HepG2 (cell line): ENCODE results near the gene FLVCR1. TPM values are rescaled to one million over a fixed set of nuclear protein-coding genes. Genes with fewer than 3 reads are reported as not detected.
A peak's percentile ranks its signal among the peaks of the same experiment; 100 is the strongest.

ENCODE experiments used
- ATAC-seq: fragments of 200-7000 bp; cut with Tn5 transposase; 3 replicates; pipeline ENCODE4 v1.9.1; 2020; ENCODE audit warnings: mild to moderate bottlenecking, moderate library complexity
- BruUV-seq: library from RNA; stranded (reverse); fragments of 400-500 nt; replicated peaks from 2 replicates; lab custom pipeline; 2021; lab: Mats Ljungman, UMichigan
- CTCF ChIA-PET: fragments of 300-600 bp; formaldehyde crosslinking; extraction: SDS; loops from one replicate; lab custom pipeline; 2021; ENCODE audit warnings: low total read pairs, inconsistent platforms, low intra/inter-chr PET ratio; lab: Yijun Ruan, JAX
- POLR2A ChIA-PET: fragments of 350-600 bp; sonication (Branson Sonifier 250); formaldehyde crosslinking; loops from one replicate; lab custom pipeline; 2020; ENCODE audit warnings: antibody characterized with exemption, inconsistent platforms; lab: Yijun Ruan, JAX
- DNase-seq: peaks from one replicate; pipeline ENCODE4 v3.0.0-alpha.2; 2015; ENCODE audit warnings: low spot score
- FAIRE-seq: peaks from 3 replicates; lab custom pipeline; 2011; peaks lifted over from hg19 to GRCh38; lab: Jason Lieb, UNC
- H2AFZ ChIP-seq: one replicate; pipeline ENCODE4 v1.6.1; 2011; ENCODE audit warnings: low read length, inconsistent platforms
- H3K27ac ChIP-seq: fragments of 300-600 bp; 3 replicates; pipeline ENCODE4 v1.8.0; 2011; ENCODE audit warnings: mixed run types, mild to moderate bottlenecking, mixed read lengths, low read length, inconsistent platforms; ENCODE audit not compliant: insufficient read depth; ENCODE audit errors: extremely low read length
- H3K27me3 ChIP-seq, 2 experiments: fragments of 200-600 bp in 1 of 2; 2 replicates in 1 of 2; 3 replicates in 1 of 2; pipeline versions ENCODE4 v1.6.0 to v1.8.0; 2011; ENCODE audit warnings: low read length in 2 of 2, mild to moderate bottlenecking in 2 of 2, moderate library complexity in 2 of 2, inconsistent platforms in 1 of 2; ENCODE audit not compliant: insufficient read depth in 2 of 2, control insufficient read depth in 1 of 2
- H3K36me3 ChIP-seq, 2 experiments: fragments of 200-600 bp in 1 of 2; replicated peaks in 1 of 2; 2 replicates in 1 of 2; 3 replicates in 1 of 2; pipeline versions ENCODE4 v1.5.1 to v1.8.0; 2011; ENCODE audit warnings: low read length in 2 of 2, inconsistent platforms in 1 of 2; ENCODE audit not compliant: insufficient read depth in 2 of 2, control insufficient read depth in 1 of 2
- H3K4me1 ChIP-seq: 2 replicates; pipeline ENCODE4 v1.5.1; 2012; ENCODE audit warnings: low read length, inconsistent platforms; ENCODE audit not compliant: insufficient read depth
- H3K4me2 ChIP-seq: 2 replicates; pipeline ENCODE4 v1.6.0; 2011; ENCODE audit warnings: low read depth, low read length, inconsistent platforms
- H3K4me3 ChIP-seq, 3 experiments: fragments of 200-600 bp in 1 of 3; sonication (generic), shearing (Covaris generic) in 1 of 3; replicated peaks in 1 of 3; 2 replicates each; pipeline ENCODE4 v1.5.1; 2011 to 2016; ENCODE audit warnings: low read length in 3 of 3, inconsistent platforms in 2 of 3, low read depth in 2 of 3, mild to moderate bottlenecking in 2 of 3, control low read depth in 1 of 3, mixed read lengths in 1 of 3; ENCODE audit not compliant: insufficient read depth in 1 of 3
- H3K79me2 ChIP-seq: one replicate; pipeline ENCODE4 v1.6.1; 2011; ENCODE audit warnings: low read length, inconsistent platforms; ENCODE audit not compliant: insufficient read depth
- H3K9ac ChIP-seq: 2 replicates; pipeline ENCODE4 v1.6.0; 2011; ENCODE audit warnings: mild to moderate bottlenecking, low read depth, low read length, inconsistent platforms; ENCODE audit not compliant: insufficient read depth
- H3K9me3 ChIP-seq: 2 replicates; pipeline ENCODE4 v1.5.1; 2012; ENCODE audit warnings: mild to moderate bottlenecking, low read length
- H4K20me1 ChIP-seq: 2 replicates; pipeline ENCODE4 v1.6.0; 2011; ENCODE audit warnings: inconsistent platforms, mild to moderate bottlenecking, low read length, moderate library complexity; ENCODE audit not compliant: insufficient read depth
- CBX1 ChIP-seq: IDR thresholded peaks from one replicate; pipeline ENCODE4 v1.6.1; 2016; ENCODE audit warnings: antibody characterized with exemption, low read depth
- CENPT ChIP-seq: sonication (generic); formaldehyde crosslinking; IDR thresholded peaks from 2 replicates; pipeline ENCODE4 v1.8.0; 2022; ENCODE audit warnings: low read depth, mild to moderate bottlenecking, moderate library complexity, missing genetic modification reagents
- HDAC2 ChIP-seq: sonication (generic); formaldehyde crosslinking; IDR thresholded peaks from 2 replicates; pipeline ENCODE4 v1.4.0; 2020; ENCODE audit warnings: missing genetic modification reagents
- HOXA9 ChIP-seq: sonication (generic); formaldehyde crosslinking; IDR thresholded peaks from 2 replicates; pipeline ENCODE4 v1.8.1; 2022; ENCODE audit warnings: missing genetic modification reagents, mild to moderate bottlenecking, moderate library complexity, borderline replicate concordance
- POLR2G ChIP-seq: fragments of 200-400 bp; formaldehyde crosslinking; IDR thresholded peaks from 2 replicates; pipeline ENCODE4 v1.6.1; 2018; ENCODE audit warnings: mild to moderate bottlenecking, low read depth, low read length, moderate library complexity
- RBM22 ChIP-seq: fragments of 200-400 bp; formaldehyde crosslinking; optimal IDR thresholded peaks from 2 replicates; pipeline ENCODE3; 2017; ENCODE audit warnings: mild to moderate bottlenecking, low read length, moderate library complexity
- ZEB1 ChIP-seq: IDR thresholded peaks from 2 replicates; pipeline ENCODE4 v1.6.1; 2012; ENCODE audit warnings: mild to moderate bottlenecking, low read depth, inconsistent platforms; ENCODE audit not compliant: insufficient replicate concordance
- ZNF567 ChIP-seq: sonication (generic); formaldehyde crosslinking; IDR thresholded peaks from 2 replicates; pipeline ENCODE4 v1.8.1; 2023; ENCODE audit warnings: mild to moderate bottlenecking, missing genetic modification reagents, borderline replicate concordance
- ZNF775 ChIP-seq: sonication (generic); formaldehyde crosslinking; IDR thresholded peaks from 2 replicates; pipeline ENCODE4 v1.4.0; 2020; ENCODE audit warnings: missing genetic modification reagents, mild to moderate bottlenecking, moderate library complexity, borderline replicate concordance
- WGBS: methylation state at CpG from one replicate; pipeline ENCODE4 v1.1.6; 2017; ENCODE audit warnings: low lambda C conversion rate; 5-methylcytosine and 5-hydroxymethylcytosine counted together
- in situ Hi-C: cut with HindIII; loops from 2 replicates; pipeline ENCODE4 v1.10.0; 2017; ENCODE audit warnings: low pct_unique_long_range_greater_than_20kb; ENCODE audit not compliant: extremely low pct_ligation_motif_present
- intact Hi-C: fragments of 100-400 bp; cut with micrococcal nuclease; formaldehyde crosslinking; loops from one replicate; pipeline ENCODE4 v1.10.0; 2022; ENCODE audit not compliant: unreplicated experiment
- polyA plus RNA-seq, 8 experiments: library from polyadenylated mRNA; depleted of rRNA in 3 of 8; stranded (reverse) in 7 of 8; unstranded in 1 of 8; fragments of >200 nt; fragmentation: Illumina TruSeq in 4 of 8; extraction: Trizol in 4 of 8; gene quantifications; 2 replicates each; pipeline versions ENCODE4 v1.2.1 to v1.2.3, GENCODE V29; 2011 to 2016; ENCODE audit warnings: low read depth in 4 of 8, missing spikeins in 1 of 8, mixed read lengths in 1 of 8; ENCODE audit not compliant: insufficient read depth in 1 of 8
- total RNA-seq, 5 experiments: library from RNA; depleted of rRNA; stranded (reverse); fragments of >200 nt; fragmentation: Illumina TruSeq; extraction: Trizol; gene quantifications; 2 replicates each; pipeline ENCODE4 v1.2.3, GENCODE V29; 2016; ENCODE audit warnings: low read depth in 1 of 5

The FLVCR1 gene
- total and polyA plus RNA-seq, 2 of the 13 experiments (the other 11 are each of a cell fraction or from before 2014, with no cell fraction given): 14.8 to 39.8 TPM

DNA sequence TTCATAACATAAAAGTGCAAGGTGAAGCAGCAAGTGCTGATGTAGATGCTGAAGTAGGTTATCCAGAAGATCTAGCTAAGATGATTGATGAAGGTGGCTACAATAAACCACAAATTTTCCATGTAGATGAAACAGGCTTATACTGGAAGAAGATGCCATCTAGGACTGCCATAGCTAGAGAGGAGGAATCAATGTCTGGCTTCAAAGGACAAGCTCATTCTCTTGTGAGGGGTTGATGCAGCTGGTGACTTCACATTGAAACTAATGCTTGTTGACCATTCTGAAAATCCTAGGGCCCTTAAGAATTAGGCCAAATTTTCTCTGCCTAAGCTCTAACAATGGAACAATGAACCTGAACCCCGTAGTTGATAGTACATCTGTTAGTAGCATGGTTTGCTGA is 34.0 kb downstream of the FLVCR1 start:
- DNase-seq: no peak
- intact Hi-C loops: no loop called here
- H3K9me3 ChIP-seq: no peaks in the 10 kb centered on the region
- CTCF ChIA-PET: no interaction called here
- H3K9ac ChIP-seq: no peak overlapping the region
- TF ChIP-seq HOXA9 (CRISPR knock-in tag) (no peak), ZNF567 (no peak), ZEB1 (no peak), CBX1 (no peak), CENPT (CRISPR knock-in tag) (no peak), ZNF775 (CRISPR knock-in tag) (no peak)
- TF ChIP-seq, all 625 proteins: peak for 0
- Histone ChIP-seq H3K27me3 (no peaks in the 10 kb centered on the region; a peak in 1 of 5 replicates), H3K4me2 (no peak overlapping the region), H3K4me3 (no peak overlapping the region), H2AFZ (no peak overlapping the region), H4K20me1 (no peaks in the 10 kb centered on the region), H3K27ac (no peak overlapping the region), H3K4me1 (no peaks in the 10 kb centered on the region), H3K36me3 (peaks cover 14 to 81% of the 10 kb centered on the region in 2 experiments), H3K79me2 (no peaks in the 10 kb centered on the region)
- no peak for ATAC-seq
- no TSS peak for BruUV-seq
- POLR2A ChIA-PET: no interaction called here
- FAIRE-seq: no peak
- in situ Hi-C loops: no loop called here
- 100% methylated on average over 1 of the region's 1 CpG for WGBS

DNA sequence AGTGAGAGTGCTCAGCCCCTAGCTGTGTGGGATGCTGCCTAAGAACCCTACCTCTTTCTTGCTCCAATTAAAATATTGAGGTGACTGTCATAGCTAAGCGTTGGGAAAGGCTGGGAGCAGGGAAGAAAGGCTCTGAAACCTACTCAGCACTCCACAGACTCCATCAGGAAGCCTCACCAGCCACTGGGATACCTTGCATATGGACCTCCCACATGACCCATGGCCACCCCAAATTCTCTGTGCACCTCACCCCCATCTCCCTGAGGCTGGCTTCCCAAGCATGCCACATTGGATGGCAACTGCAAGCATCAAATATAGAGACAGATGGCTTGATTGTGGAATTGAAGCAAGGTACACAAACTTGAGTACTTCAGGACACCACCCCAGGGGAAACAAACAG is 41.8 kb downstream of the FLVCR1 start:
- POLR2A ChIA-PET: no interaction called here
- CTCF ChIA-PET: no interaction called here
- TF ChIP-seq POLR2G (0 out of 2 replicates have a peak, but pooled peaks have one; percentile 31), HDAC2 (CRISPR knock-in tag) (no peak), RBM22 (peak; percentile 59)
- peaks cover 11% of the 10 kb centered on the region for H3K9me3 ChIP-seq
- DNase-seq (no peak), ATAC-seq (peak; percentile 38), FAIRE-seq (no peak)
- no peak overlapping the region for H3K4me3 ChIP-seq
- 100% methylated on average over 1 of the region's 1 CpG for WGBS
- H3K36me3 ChIP-seq: peaks cover 3 to 20% of the 10 kb centered on the region in 2 experiments; a peak in 4 of 5 replicates
- no peak overlapping the region for H3K27ac ChIP-seq
- H4K20me1 ChIP-seq: no peaks in the 10 kb centered on the region
- intact Hi-C loops (no loop called here), in situ Hi-C loops (no loop called here)
- no peak overlapping the region for H3K4me2 ChIP-seq
- H3K79me2 ChIP-seq: no peaks in the 10 kb centered on the region
- H2AFZ ChIP-seq: no peak overlapping the region
- no TSS peak for BruUV-seq
- H3K27me3 ChIP-seq: no peaks in the 10 kb centered on the region
- no peak overlapping the region for H3K9ac ChIP-seq
- no peaks in the 10 kb centered on the region for H3K4me1 ChIP-seq
